ENCODE results near the gene PTPRD. TPM values are rescaled to one million over a fixed set of nuclear protein-coding genes. Genes with fewer than 3 reads are reported as not detected.

PTPRD gene
- total RNA-seq, 4 donors from 2014 or later = 85.8 to 169 (median 135) TPM

DNA sequence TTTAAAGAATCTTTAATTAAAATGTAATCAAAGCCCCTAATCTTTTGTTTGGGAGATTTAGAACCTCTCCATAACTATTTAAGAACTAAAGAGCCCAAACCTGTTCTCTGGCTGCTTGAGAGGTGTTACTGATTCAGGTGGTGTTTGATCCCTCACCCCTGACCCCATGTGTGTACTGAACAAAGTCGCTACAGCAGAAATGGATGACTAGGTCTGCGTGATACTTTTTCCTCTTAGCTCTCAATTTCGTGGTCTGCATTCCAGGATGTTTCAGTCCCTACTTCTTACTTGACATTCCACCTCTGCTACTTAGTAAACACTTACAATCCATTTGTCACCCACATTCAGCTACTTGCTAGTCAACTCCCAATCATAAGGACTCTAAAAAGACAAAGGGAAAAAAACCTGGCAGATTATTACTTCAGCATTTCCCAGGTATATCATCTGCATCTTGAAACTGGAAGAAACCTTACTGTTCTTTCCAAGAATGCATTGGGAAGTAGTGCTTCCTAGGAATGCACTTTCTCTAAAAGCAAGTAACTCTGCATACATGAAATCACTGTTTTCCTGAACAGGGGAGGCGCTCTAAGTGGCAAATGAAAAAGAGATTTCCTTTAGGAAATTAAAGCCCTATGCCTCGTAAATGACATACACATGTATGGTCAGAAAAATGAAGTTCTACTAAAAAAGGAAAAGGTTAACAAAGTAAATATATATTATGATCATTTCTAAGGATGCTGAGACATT, 1091.6 kb downstream of the PTPRD start:
- DNase-seq = no peak
- no peaks in the 10 kb centered on the region for H3K36me3 ChIP-seq
- TF ChIP-seq, protein P1, sequence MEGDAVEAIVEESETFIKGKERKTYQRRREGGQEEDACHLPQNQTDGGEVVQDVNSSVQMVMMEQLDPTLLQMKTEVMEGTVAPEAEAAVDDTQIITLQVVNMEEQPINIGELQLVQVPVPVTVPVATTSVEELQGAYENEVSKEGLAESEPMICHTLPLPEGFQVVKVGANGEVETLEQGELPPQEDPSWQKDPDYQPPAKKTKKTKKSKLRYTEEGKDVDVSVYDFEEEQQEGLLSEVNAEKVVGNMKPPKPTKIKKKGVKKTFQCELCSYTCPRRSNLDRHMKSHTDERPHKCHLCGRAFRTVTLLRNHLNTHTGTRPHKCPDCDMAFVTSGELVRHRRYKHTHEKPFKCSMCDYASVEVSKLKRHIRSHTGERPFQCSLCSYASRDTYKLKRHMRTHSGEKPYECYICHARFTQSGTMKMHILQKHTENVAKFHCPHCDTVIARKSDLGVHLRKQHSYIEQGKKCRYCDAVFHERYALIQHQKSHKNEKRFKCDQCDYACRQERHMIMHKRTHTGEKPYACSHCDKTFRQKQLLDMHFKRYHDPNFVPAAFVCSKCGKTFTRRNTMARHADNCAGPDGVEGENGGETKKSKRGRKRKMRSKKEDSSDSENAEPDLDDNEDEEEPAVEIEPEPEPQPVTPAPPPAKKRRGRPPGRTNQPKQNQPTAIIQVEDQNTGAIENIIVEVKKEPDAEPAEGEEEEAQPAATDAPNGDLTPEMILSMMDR (IDR thresholded peaks at IDR 0.05) = no peak
- TF ChIP-seq POLR2A (IDR thresholded peaks at IDR 0.05) = no peak
- H3K4me1 ChIP-seq = no peaks in the 10 kb centered on the region
- no peak overlapping the region for H3K27ac ChIP-seq
- H3K9me3 ChIP-seq = no peaks in the 10 kb centered on the region
- H3K27me3 ChIP-seq = no peaks in the 10 kb centered on the region
- no peak overlapping the region for H3K4me3 ChIP-seq

DNA sequence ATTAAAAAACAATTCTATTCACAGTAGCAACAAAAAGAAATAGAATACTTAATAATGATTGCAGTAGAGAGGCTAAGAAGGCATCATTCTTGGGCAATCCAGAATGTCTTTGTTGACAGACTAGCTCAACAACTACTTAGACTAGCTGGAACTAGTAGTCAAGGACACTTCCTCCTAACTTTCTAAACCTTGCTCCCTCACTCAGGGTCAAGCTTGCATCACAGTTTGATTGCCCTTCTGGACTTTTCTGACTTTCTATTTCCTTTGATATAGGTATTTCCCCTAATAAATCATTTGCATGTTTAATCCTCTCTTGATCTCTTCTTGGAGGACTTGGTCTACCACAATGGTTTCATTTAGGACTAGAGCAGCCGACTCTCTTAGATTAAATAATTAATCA, 1107.9 kb downstream of the PTPRD start:
- Histone ChIP-seq H3K4me3 (no peak overlapping the region), H3K27ac (no peak overlapping the region), H3K36me3 (no peaks in the 10 kb centered on the region), H3K27me3 (no peaks in the 10 kb centered on the region), H3K9me3 (no peaks in the 10 kb centered on the region), H3K4me1 (no peaks in the 10 kb centered on the region)
- no peak for DNase-seq
- no peak for TF ChIP-seq POLR2A (IDR thresholded peaks at IDR 0.05)
- TF ChIP-seq, protein P1 (IDR thresholded peaks at IDR 0.05) = no peak

DNA sequence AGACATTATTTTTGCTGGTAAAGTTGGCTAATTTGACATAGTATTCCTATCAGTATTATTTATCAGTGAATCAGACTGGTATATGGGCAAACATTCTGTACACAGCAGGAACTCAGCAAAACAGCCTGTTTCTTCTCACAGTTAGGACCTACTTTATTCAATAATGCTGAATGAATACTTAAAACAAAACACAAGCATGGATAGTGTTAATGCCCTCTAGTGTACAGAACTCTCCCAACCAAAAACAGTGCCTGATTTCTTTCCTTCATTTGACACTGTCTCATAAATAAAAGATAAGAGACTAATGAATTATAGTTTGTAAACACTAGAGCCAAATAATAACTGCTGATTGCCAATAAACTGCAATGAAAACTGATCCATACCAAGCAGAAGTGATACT, 1113.3 kb downstream of the PTPRD start:
- DNase-seq = no peak
- no peak overlapping the region for H3K4me3 ChIP-seq
- H3K27me3 ChIP-seq = no peaks in the 10 kb centered on the region
- no peak overlapping the region for H3K27ac ChIP-seq
- H3K36me3 ChIP-seq = no peaks in the 10 kb centered on the region
- peaks cover 0 to 9% (median 0%) of the 10 kb centered on the region in 4 donors for H3K9me3 ChIP-seq
- TF ChIP-seq POLR2A (IDR thresholded peaks at IDR 0.05) = no peak
- TF ChIP-seq, protein P1 (IDR thresholded peaks at IDR 0.05) = no peak
- no peaks in the 10 kb centered on the region for H3K4me1 ChIP-seq

DNA sequence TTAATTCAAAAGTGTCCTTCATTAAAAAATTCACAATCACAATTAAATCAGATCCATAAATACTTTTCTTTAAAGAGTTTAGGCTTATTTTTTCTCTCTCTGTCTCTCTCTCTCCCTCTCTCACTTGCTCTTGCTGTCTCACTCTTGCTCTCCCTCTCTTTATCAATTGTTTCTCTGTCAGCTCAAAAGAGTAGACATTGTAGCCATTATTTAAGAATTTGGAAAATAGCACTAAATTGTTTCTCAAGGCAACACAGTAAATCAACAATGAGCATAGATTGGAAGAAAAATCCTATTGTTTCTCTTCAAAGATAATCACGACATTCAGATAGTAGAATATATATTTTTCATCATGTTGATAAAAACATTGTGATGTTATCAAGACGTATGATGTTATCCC, 1114.0 kb downstream of the PTPRD start:
- Histone ChIP-seq H3K36me3 (no peaks in the 10 kb centered on the region), H3K4me1 (no peaks in the 10 kb centered on the region), H3K9me3 (peaks cover 0 to 9% (median 0%) of the 10 kb centered on the region in 4 donors), H3K4me3 (no peak overlapping the region), H3K27ac (no peak overlapping the region), H3K27me3 (no peaks in the 10 kb centered on the region)
- no peak for DNase-seq
- TF ChIP-seq, protein P1 (IDR thresholded peaks at IDR 0.05) = no peak
- TF ChIP-seq POLR2A (IDR thresholded peaks at IDR 0.05) = no peak

DNA sequence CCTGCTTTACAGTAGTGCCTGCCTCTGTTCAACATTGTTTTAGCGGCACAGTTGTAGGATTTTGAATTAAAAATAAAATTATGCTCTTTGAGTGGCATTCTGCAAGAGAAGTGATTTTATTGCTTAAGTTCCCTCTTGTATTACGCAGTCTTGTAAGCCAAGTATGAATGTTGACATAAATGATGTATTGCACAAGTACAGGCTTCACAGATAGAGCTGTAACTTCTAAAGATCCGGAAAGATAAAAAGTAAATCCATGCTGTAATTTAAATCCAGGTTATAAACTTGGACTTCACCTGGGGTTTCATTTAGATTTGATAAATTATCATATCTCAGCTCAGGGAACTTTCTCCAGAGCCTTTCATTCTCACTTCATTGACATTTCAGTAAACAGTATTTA, 1114.7 kb downstream of the PTPRD start:
- Histone ChIP-seq H3K9me3 (peaks cover 0 to 9% (median 0%) of the 10 kb centered on the region in 4 donors), H3K4me1 (no peaks in the 10 kb centered on the region), H3K27me3 (no peaks in the 10 kb centered on the region), H3K36me3 (no peaks in the 10 kb centered on the region), H3K27ac (no peak overlapping the region), H3K4me3 (no peak overlapping the region)
- TF ChIP-seq, protein P1 (IDR thresholded peaks at IDR 0.05) = no peak
- TF ChIP-seq POLR2A (IDR thresholded peaks at IDR 0.05) = no peak
- no peak for DNase-seq

All from Peyer's patch (tissue), 4 donors.